ENCODE measurements around the gene PDK4.

Gene PDK4

GRCh38 chr7:95596198-95597063, at the start of gene PDK4:
TSS of gene PDK4 (minus strand) at chr7:95596516. CDS start at chr7:95596293, 223 bp downstream.
- DNase-seq (ENCODE audit: low read depth in 3 of 3): no peak

- no peak for DNase-seq (ENCODE audit: low read depth in 3 of 3)
Measured at GRCh38 chr7:95642173-95642572, 45.9 kb upstream of the PDK4 start.

GRCh38 chr7:95636140-95636940, 40.0 kb upstream of the PDK4 start:
- DNase-seq (ENCODE audit: low read depth in 3 of 3): no peak

DNA sequence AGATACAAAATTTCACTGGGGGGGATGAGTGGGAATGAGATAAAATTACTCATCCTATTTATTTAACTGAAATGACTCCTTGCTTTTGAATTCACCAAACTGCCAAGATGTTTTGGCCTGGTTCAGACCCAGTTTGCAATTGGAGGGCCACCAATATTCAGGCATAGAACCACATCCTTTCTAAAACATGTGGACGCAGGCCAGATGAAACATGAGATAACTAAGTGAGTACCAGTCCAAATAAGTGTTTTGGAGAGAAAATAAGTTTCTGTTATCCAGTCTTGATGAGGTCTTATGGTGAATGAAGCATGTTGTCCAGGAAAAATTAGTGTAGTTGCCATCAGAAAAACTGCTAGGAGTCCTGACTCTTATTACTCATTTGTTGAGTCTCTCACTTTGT, 36.3 kb upstream of the PDK4 start:
- DNase-seq (ENCODE audit: low read depth in 3 of 3): no peak

DNA sequence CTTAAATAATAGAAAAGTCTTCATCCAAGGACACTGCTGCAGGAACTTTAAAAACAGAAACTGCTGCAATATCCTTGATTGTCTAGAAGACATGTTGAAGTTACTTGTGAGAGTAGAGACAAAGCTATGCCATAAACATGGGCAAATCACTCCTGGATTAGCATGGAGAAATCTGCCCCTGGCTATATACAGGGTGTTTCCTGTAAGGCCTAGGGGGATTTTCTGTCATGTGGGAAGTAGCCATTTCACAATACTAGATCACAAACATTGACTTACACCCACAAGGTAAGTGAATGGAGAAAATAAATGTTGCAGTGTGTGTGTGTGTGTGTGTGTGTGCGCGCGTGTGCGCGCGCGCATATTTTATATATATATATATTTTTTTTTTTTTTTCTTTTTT, 35.2 kb upstream of the PDK4 start:
- DNase-seq (ENCODE audit: low read depth in 3 of 3): no peak

GRCh38 chr7:95630702-95631458, 34.6 kb upstream of the PDK4 start:
- no peak for DNase-seq (ENCODE audit: low read depth in 3 of 3)

DNA sequence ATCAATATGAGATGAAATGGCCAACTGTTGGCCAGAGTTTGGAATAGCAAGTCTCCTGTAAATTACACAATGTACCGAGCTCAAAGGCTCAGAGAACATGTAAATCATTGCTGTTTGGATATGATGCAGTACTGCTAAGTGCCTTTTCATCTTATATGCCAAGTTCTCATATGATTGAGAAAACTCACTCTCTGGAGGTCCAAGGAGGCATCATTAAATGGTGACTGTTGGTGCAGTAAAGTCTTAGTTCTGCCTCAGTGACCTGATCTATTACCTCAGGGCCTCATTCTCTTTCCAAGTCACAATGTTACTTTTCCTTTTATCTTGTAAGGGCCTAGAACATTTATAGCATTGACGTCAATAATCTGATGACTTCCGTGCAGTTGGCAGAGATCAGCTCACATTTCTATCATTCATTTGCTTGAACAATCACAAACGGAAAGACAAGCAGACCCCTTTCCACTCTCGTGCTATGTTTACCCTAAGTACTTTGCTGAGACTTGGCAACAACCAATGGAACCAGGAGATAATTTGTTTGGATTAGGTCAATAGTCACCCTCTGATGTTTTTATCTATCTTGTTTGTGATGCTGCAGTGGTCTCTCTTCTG, 32.6 kb upstream of the PDK4 start:
- no peak for DNase-seq (ENCODE audit: low read depth in 3 of 3)

GRCh38 chr7:95623788-95624187, 27.5 kb upstream of the PDK4 start:
- DNase-seq (ENCODE audit: low read depth in 3 of 3): no peak

DNA sequence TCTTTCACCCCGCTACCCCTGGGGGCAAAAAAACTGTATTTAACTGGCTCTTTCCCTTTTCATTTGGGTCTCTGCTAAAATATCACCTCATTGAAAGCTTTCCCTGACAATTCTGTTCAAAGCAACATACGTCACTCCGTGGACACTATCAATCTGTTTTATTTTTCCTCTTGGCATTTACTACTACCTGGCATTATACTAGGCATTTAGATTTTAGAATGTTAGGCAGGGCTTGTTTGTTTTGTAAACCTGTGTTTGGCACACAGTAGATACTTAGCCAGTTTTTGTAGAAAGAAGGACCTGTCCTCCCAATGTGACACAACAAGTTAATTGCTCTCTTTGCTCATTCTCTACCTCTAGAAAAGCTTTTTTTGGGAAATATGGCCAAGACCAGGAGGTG, 26.5 kb upstream of the PDK4 start:
- DNase-seq (ENCODE audit: low read depth in 3 of 3): no peak

DNA sequence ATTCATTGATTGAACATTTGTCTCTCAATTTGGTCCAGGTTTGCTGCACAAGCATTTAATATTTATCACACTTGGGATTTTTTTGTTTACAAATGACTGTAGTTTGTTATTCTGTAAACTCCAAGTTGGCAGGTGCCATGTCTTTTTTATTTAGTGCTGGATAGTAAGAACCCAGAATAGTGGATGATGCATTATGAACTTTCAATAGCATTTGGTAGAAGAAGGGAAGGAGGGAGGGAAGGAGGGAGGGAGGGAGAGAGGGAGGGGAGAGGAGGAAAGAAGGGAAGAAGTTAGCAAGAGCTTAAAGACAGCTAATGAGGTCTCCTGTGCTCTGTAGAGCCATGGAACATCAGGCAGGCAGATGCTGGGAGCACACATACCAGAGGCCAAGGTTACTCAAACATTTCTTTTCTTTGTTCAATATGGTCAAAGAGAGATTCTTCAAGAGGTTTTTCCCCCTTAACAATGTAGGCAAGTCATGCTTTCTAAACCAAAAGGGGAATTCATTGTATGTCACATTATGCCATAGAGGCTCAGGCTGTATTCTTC, 25.8 kb upstream of the PDK4 start:
- DNase-seq (ENCODE audit: low read depth in 3 of 3): no peak

- DNase-seq (ENCODE audit: low read depth in 3 of 3): no peak
Measured at GRCh38 chr7:95621404-95621803, 25.1 kb upstream of the PDK4 start.

GRCh38 chr7:95620631-95621030, 24.3 kb upstream of the PDK4 start:
- DNase-seq (ENCODE audit: low read depth in 3 of 3): no peak

GRCh38 chr7:95619921-95620320, 23.6 kb upstream of the PDK4 start:
- no peak for DNase-seq (ENCODE audit: low read depth in 3 of 3)

DNA sequence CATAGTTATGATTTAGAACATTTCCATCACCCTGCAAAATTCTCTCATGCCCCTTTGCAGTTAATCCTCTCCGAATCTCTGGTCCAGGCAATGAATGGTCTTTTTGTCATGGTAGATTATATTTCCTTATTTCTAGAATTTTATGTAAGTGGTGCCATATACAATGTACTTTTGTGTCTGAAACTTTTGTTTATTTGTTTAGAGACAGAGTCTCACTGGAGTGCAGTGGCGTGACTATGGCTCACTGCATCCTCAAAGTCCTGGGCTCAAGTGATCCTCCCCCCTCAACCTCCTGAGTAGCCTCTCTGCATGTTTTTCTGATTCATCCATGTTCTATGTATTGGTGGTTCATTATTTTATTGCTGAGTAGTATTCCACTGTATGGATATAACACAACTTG, 23.2 kb upstream of the PDK4 start:
- no peak for DNase-seq (ENCODE audit: low read depth in 3 of 3)

GRCh38 chr7:95614442-95614940, 18.2 kb upstream of the PDK4 start:
- DNase-seq (ENCODE audit: low read depth in 3 of 3): no peak

DNA sequence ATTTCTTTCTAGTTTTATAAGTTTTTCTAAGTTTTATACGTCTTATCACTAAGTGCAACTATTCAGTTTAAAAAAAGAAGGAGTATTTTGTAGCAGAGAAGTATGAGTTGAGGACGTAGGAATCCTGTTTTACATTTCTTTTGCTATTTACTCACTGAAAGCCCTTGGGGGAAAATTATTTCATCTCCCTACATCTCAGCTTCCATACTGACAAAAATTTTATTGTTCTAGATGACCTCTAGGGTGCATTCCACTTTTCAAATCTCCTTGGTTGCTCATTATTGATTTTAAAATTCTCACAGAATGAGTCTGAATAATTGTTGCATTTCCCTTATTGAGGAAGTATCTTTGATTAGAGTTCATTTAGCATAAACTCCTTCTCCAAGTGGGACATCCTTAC, 14.9 kb upstream of the PDK4 start:
- no peak for DNase-seq (ENCODE audit: low read depth in 3 of 3)

DNA sequence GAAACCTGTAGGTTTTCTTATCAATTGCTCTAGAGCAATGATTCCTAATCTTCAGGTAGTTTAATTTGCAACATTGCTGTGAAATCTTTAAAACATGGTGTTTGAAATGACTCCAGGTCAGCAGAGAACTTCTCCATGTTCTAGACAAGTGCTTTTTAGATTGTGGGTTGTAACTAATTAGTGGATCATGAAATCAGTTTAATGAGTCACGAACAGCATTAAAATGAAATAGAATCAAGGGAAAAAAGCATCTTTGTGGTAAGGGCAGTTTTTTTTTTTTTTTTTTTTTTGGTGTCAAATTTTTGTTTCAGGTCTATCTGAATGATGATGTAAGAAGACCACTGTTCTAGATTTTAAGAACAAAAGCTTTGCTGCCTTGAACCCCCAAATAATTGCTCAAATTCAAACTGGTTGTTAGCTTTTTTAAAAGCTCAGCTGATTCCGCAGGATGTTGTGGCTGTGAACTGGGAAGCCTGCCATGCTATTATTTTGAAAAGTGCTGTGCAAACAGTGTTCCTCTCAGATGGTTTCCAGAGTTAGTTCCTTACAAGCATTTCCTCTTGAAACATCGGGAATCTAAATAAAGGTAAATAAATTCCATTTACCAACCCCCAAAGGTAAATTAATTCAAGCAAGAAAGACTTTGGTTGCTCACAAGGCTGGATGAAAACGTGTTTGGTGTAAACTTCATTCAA, 13.1 kb upstream of the PDK4 start:
- no peak for DNase-seq (ENCODE audit: low read depth in 3 of 3)

DNA sequence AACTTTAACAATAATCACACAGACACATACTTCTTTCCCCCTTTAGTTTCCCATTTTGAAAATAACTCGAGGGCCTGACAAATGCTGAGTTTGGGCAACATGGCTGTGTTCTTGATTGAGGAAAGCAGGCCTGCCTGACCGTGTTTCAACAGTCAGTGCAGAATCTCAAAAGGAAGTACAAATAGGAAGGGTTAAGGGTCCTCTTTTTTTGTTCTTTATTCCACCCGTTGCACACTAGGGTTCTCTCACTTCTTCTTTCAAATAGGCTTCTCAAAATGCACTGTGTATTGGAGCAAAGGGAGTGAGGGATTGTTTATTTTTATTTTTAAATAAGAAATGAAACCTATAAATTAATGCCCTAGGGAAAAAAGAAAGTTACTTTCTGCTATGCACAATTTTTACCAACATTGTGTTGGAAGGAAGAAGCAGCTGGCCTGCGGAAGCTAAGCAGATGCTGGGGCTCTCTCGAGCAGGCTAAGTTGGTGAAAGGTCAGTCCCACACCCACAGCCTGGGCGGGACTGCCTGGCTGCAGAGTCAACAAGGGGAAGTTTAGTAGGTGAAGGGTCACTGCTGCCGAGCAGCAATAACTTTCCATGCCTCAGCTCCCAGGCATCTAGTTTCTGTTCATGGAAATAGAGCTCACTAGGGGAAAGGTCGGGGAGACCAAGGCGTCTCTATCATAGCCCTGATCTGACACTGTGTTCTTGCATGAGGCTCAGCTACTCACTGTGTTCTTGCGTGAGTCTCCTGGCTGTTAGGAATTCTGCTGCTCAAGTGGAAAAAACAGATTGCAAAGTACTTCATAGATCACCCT, 12.2 kb upstream of the PDK4 start:
- no peak for DNase-seq (ENCODE audit: low read depth in 3 of 3)

- DNase-seq (ENCODE audit: low read depth in 3 of 3): no peak
Measured at GRCh38 chr7:95607561-95607960, 11.2 kb upstream of the PDK4 start.

DNA sequence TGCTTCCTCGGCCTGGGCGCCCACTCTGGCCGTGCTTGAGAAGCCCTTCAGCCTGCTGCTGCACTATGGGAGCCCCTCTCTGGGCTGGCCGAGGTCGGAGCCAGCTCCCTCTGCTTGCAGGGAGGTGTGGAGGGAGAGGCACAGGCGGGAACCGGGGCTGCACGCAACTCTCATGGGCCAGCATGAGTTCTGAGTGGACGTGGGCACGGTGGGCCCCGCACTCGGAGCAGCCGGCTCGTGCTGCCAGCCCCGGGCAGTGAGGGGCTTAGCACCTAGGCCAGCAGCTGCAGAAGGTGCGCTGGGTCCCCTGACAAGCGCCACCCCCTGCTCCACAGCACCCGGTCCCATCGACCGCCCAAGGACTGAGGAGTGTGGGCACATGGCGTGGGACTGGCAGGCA, 9.0 kb upstream of the PDK4 start:
- no peak for DNase-seq (ENCODE audit: low read depth in 3 of 3)
